Measurements from ENCODE around the gene PGM2.
"Not testable (repeated sequence)": the region's sequence is repeated elsewhere in the genome, so short reads cannot be mapped to it uniquely, and the experiment has no call there.

DNA sequence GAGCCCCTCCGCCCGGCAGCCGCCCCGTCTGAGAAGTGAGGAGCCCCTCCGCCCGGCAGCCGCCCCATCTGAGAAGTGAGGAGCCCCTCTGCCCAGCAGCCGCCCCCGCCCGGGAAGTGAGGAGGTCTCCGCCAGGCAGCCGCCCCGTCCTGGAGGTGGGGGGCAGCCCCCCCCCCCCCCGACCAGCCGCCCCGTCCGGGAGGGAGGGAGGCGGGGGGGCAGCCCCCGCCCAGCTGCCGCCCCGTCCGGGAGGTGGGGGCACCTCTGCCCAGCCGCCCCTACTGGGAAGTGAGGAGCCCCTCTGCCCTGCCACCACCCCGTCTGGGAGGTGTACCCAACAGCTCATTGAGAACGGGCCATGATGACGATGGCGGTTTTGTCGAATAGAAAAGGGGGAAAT is 6.0 kb upstream of the PGM2 start:
- TF ChIP-seq, protein P1, sequence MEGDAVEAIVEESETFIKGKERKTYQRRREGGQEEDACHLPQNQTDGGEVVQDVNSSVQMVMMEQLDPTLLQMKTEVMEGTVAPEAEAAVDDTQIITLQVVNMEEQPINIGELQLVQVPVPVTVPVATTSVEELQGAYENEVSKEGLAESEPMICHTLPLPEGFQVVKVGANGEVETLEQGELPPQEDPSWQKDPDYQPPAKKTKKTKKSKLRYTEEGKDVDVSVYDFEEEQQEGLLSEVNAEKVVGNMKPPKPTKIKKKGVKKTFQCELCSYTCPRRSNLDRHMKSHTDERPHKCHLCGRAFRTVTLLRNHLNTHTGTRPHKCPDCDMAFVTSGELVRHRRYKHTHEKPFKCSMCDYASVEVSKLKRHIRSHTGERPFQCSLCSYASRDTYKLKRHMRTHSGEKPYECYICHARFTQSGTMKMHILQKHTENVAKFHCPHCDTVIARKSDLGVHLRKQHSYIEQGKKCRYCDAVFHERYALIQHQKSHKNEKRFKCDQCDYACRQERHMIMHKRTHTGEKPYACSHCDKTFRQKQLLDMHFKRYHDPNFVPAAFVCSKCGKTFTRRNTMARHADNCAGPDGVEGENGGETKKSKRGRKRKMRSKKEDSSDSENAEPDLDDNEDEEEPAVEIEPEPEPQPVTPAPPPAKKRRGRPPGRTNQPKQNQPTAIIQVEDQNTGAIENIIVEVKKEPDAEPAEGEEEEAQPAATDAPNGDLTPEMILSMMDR (IDR thresholded peaks at IDR 0.05; ENCODE audit: low read length), result not testable (repeated sequence)
- TF ChIP-seq EZH2 (optimal IDR thresholded peaks at IDR 0.05; ENCODE audit: low read depth, low read length); EZH2phosphoT487 (IDR thresholded peaks at IDR 0.05; ENCODE audit: low read length): not testable (repeated sequence)

Measured in MM.1S (cell line).